Spleen (tissue), 7 donors: ENCODE measurements around the gene FGF19.

Source experiments
- CTCF ChIP-seq, 11 experiments: fragments of 200-600 bp in 7 of 11; fragments of 450-650 bp in 4 of 11; sonication (generic) in 4 of 11; IDR thresholded peaks in 8 of 11; conservative IDR thresholded peaks in 3 of 11; 1 replicate in 7 of 11; 2 replicates in 4 of 11; pipeline versions ENCODE4 v1.4.0 to v1.8.0; 2016 to 2021; ENCODE audit warnings: antibody characterized with exemption in 11 of 11, inconsistent platforms in 4 of 11, mild to moderate bottlenecking in 1 of 11
- POLR2A ChIP-seq, 3 donors: fragments of 450-650 bp; IDR thresholded peaks; one replicate each; pipeline ENCODE4 v1.5.1; 2017; ENCODE audit warnings: antibody characterized with exemption in 3 of 3, mild to moderate bottlenecking in 1 of 3
- POLR2AphosphoS5 ChIP-seq, 3 donors: sonication (generic); formaldehyde crosslinking; IDR thresholded peaks; one replicate each; pipeline ENCODE4 v1.5.1; 2017; ENCODE audit warnings: antibody characterized with exemption in 3 of 3
- donor health status: DM: no; HTN: no; CAD: no; lungs with moderate emphysema.
- donor health status: DM: no; HTN: no; CAD: no.
- donor health status: DM: no; HTN: no; CAD: no.

- TF ChIP-seq CTCF (IDR thresholded peaks at IDR 0.05 in 8 of 11, conservative IDR thresholded peaks at IDR 0.05 in 3 of 11) (no peak), POLR2A (IDR thresholded peaks at IDR 0.05) (no peak), POLR2AphosphoS5 (IDR thresholded peaks at IDR 0.05) (no peak)
Observed at GRCh38 chr11:69655479-69656428, 48.1 kb downstream of the FGF19 start.
